MM.1S (cell line): Measurements from ENCODE around the gene CALY.

Source experiments
- DNase-seq: peaks from one replicate; pipeline ENCODE4 v3.0.0-alpha.2; 2015
- H2AFZ ChIP-seq: fragments of 300-600 bp; sonication (generic); 2 replicates; pipeline ENCODE4 v1.6.0; 2016; ENCODE audit warnings: antibody characterized with exemption, low read length
- H3F3A ChIP-seq: fragments of 300-600 bp; sonication (generic); 2 replicates; pipeline ENCODE4 v1.6.1; 2016; ENCODE audit warnings: mild to moderate bottlenecking, antibody characterized with exemption, low read length, moderate library complexity, mixed read lengths; ENCODE audit not compliant: insufficient read depth
- H3K27ac ChIP-seq: fragments of 300-600 bp; sonication (generic); 2 replicates; pipeline ENCODE4 v1.5.1; 2016; ENCODE audit warnings: mild to moderate bottlenecking, low read length
- H3K27me3 ChIP-seq: fragments of 300-600 bp; sonication (generic); replicated peaks from 2 replicates; pipeline ENCODE4 v1.6.0; 2016; ENCODE audit warnings: low read length; ENCODE audit not compliant: insufficient read depth
- H3K36me3 ChIP-seq: fragments of 300-600 bp; sonication (generic); replicated peaks from 2 replicates; pipeline ENCODE4 v1.6.1; 2016; ENCODE audit warnings: mild to moderate bottlenecking, low read length, mixed read lengths; ENCODE audit not compliant: insufficient read depth
- H3K4me1 ChIP-seq: fragments of 300-600 bp; sonication (generic); 2 replicates; pipeline ENCODE4 v1.6.1; 2016; ENCODE audit warnings: low read length, mixed read lengths
- H3K4me2 ChIP-seq: fragments of 300-600 bp; sonication (generic); 2 replicates; pipeline ENCODE4 v1.6.0; 2016; ENCODE audit warnings: low read depth, low read length
- H3K4me3 ChIP-seq: fragments of 300-600 bp; sonication (generic); 2 replicates; pipeline ENCODE4 v1.5.1; 2016; ENCODE audit warnings: low read length, mixed read lengths
- H3K79me2 ChIP-seq: fragments of 300-600 bp; sonication (generic); 2 replicates; pipeline ENCODE4 v1.6.1; 2016; ENCODE audit warnings: mixed run types, low read length, mixed read lengths
- H3K9ac ChIP-seq: fragments of 300-600 bp; sonication (generic); 2 replicates; pipeline ENCODE4 v1.6.1; 2016; ENCODE audit warnings: low read length, mixed read lengths
- H3K9me2 ChIP-seq: fragments of 300-600 bp; sonication (generic); replicated peaks from 2 replicates; pipeline ENCODE4 v1.6.1; 2016; ENCODE audit warnings: mild to moderate bottlenecking, low read length, mixed read lengths; ENCODE audit not compliant: insufficient read depth
- H3K9me3 ChIP-seq: fragments of 300-600 bp; sonication (generic); replicated peaks from 2 replicates; pipeline ENCODE4 v1.6.1; 2016; ENCODE audit warnings: mild to moderate bottlenecking, low read length, mixed read lengths; ENCODE audit not compliant: insufficient read depth
- H4K20me1 ChIP-seq: fragments of 300-600 bp; sonication (generic); 2 replicates; pipeline ENCODE4 v1.6.1; 2016; ENCODE audit warnings: mild to moderate bottlenecking, low read length, moderate library complexity, mixed read lengths; ENCODE audit not compliant: insufficient read depth
- CTCF ChIP-seq: fragments of 300-600 bp; sonication (generic); IDR thresholded peaks from 2 replicates; pipeline ENCODE4 v1.5.1; 2016; ENCODE audit warnings: antibody characterized with exemption, low read length, mixed read lengths
- EZH2 ChIP-seq: fragments of 300-600 bp; sonication (generic); optimal IDR thresholded peaks from 2 replicates; pipeline ENCODE3; 2017; ENCODE audit warnings: low read depth, mild to moderate bottlenecking, antibody characterized with exemption, low read length, mixed read lengths
- EZH2phosphoT487 ChIP-seq: fragments of 300-600 bp; sonication (generic); IDR thresholded peaks from 2 replicates; pipeline ENCODE4 v1.6.1; 2018; ENCODE audit warnings: antibody characterized with exemption, low read length

The CALY gene

DNA sequence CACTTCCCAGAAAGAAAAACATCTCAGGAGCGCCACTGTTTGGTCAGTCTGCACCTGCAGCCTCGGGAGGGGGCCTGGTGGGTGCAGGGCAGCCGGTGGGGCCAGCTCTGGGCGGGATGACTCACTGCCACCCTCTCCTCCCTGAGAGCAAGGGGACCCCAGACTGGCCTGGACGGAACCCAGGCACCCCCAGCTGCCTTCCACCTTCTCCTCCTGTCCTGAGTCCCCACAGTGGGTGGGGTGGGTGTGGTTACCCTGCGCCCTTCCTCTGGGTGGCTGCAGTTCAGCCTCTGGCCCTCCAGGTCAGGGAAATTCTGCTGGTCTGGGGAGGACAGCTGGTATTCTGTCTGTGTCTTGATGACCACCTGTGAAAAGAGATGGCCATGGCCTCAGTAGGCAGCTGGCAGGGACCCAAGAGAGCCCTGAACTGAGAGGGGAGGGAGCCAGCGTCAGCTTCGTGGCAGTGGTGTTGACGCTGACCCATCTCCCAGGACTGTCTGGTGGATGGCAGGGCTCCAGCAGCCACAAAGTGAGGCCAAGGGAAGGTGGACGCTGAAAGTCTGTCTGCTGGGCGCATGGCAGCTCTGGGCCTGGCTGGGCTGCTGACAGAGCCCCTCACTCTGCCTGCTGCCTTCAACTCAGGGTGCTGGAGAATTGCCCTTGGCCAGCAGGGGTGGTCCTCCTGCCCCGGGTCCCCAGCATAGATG lies 8.9 kb downstream of the CALY start:
- Histone ChIP-seq H3K4me3 (no peak overlapping the region), H3K79me2 (no peaks in the 10 kb centered on the region), H4K20me1 (no peaks in the 10 kb centered on the region), H3K36me3 (no peaks in the 10 kb centered on the region), H3F3A (no peaks in the 10 kb centered on the region), H3K4me2 (no peak overlapping the region), H3K4me1 (no peaks in the 10 kb centered on the region), H3K9me3 (no peaks in the 10 kb centered on the region), H3K9ac (no peak overlapping the region), H3K27ac (no peak overlapping the region), H2AFZ (no peak overlapping the region), H3K27me3 (peaks cover 68% of the 10 kb centered on the region), H3K9me2 (no peaks in the 10 kb centered on the region)
- no peak for TF ChIP-seq EZH2phosphoT487
- no peak for TF ChIP-seq EZH2
- no peak for TF ChIP-seq CTCF
- DNase-seq, result no peak

- no peaks in the 10 kb centered on the region for H3K36me3 ChIP-seq
- H3K9ac ChIP-seq, result no peak overlapping the region
- no peak for DNase-seq
- H3K79me2 ChIP-seq, result no peaks in the 10 kb centered on the region
- no peaks in the 10 kb centered on the region for H3K4me1 ChIP-seq
- peaks cover 60% of the 10 kb centered on the region for H3K27me3 ChIP-seq
- H4K20me1 ChIP-seq, result no peaks in the 10 kb centered on the region
- no peak overlapping the region for H2AFZ ChIP-seq
- no peak overlapping the region for H3K4me3 ChIP-seq
- H3F3A ChIP-seq, result no peaks in the 10 kb centered on the region
- TF ChIP-seq CTCF (no peak), EZH2phosphoT487 (no peak), EZH2 (no peak)
- no peaks in the 10 kb centered on the region for H3K9me3 ChIP-seq
- H3K27ac ChIP-seq, result no peak overlapping the region
- no peak overlapping the region for H3K4me2 ChIP-seq
- no peaks in the 10 kb centered on the region for H3K9me2 ChIP-seq
Measured at GRCh38 chr10:133326745-133327650, 9.7 kb downstream of the CALY start.

DNA sequence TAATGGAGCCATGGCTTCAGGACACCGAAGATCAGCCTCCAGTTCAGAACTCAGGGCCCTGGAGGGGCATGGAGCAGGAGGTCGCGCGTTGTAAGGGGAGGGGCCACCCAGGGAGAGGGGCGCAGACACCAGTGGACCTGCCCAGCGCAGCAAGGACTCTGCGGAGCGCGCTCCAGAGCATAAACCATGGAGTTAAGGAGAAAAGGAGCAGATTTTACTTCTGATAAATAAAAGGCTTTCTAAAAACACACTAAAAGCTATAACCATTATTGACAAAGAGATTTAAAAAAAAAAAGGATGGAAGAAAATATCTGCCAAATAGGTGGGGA lies 10.5 kb downstream of the CALY start:
- TF ChIP-seq CTCF (no peak), EZH2phosphoT487 (no peak), EZH2 (no peak)
- H4K20me1 ChIP-seq, result no peaks in the 10 kb centered on the region
- H3K79me2 ChIP-seq, result no peaks in the 10 kb centered on the region
- H2AFZ ChIP-seq, result no peak overlapping the region
- no peak overlapping the region for H3K9ac ChIP-seq
- H3K9me3 ChIP-seq, result no peaks in the 10 kb centered on the region
- no peaks in the 10 kb centered on the region for H3K9me2 ChIP-seq
- no peaks in the 10 kb centered on the region for H3K36me3 ChIP-seq
- no peak overlapping the region for H3K27ac ChIP-seq
- H3K4me3 ChIP-seq, result no peak overlapping the region
- DNase-seq, result no peak
- H3K4me2 ChIP-seq, result no peak overlapping the region
- H3K27me3 ChIP-seq, result peaks cover 52% of the 10 kb centered on the region
- H3F3A ChIP-seq, result no peaks in the 10 kb centered on the region
- no peaks in the 10 kb centered on the region for H3K4me1 ChIP-seq
